ENCODE measurements around the gene TRIM65. TPM values are rescaled to one million over a fixed set of nuclear protein-coding genes. Genes with fewer than 3 reads are reported as not detected.
A peak's percentile ranks its signal among the peaks of the same experiment; 100 is the strongest.

TRIM65 gene
- total and polyA plus RNA-seq, 2 of the 13 experiments (the other 11 are each of a cell fraction or from before 2014, with no cell fraction given): 10.3 to 22.4 TPM

DNA sequence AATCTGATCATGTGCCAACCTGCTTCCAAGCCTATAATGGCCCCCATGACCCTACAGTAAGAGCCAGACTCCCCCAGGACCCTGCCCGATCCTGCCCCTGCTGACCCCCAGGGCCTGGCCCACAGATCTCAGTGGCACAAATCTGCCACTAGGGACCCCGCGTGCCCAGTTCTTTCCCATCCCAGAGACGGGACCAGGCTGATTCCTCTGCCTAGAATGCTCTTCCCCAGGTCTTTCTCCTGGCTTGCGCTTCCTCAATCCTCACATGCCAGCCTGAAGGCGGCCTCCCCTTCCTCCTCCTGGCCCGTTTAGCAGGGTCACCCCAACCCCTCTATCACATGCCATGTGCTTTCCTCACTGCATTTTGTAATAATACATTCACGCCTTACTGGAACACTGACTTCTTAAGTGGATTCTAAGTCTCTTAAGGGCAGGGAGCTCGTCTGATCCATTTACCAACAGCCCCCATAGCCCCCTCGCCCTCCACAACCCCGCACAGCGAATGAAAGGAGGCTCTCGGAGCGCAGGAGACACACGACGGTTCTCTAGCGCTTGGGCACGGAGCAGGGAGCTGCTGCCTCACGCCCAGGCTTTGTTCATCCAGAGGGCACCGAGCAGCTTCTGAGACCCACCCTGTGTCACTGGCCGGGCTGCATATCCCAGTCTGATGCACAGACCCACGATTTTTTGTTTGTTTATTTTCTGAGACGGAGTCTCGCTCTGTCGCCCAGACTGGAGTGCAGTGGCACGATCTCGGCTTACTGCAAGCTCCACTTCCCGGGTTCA is 1.2 kb downstream of the TRIM65 start (continued):
- TF ChIP-seq MTF2 (CRISPR knock-in tag; IDR thresholded peaks at IDR 0.05; ENCODE audit: borderline replicate concordance): 0 out of 2 replicates have a peak, but pooled peaks have one; percentile 20
- TF ChIP-seq, protein P1, sequence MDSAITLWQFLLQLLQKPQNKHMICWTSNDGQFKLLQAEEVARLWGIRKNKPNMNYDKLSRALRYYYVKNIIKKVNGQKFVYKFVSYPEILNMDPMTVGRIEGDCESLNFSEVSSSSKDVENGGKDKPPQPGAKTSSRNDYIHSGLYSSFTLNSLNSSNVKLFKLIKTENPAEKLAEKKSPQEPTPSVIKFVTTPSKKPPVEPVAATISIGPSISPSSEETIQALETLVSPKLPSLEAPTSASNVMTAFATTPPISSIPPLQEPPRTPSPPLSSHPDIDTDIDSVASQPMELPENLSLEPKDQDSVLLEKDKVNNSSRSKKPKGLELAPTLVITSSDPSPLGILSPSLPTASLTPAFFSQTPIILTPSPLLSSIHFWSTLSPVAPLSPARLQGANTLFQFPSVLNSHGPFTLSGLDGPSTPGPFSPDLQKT (CRISPR knock-in tag; IDR thresholded peaks at IDR 0.05; ENCODE audit: borderline replicate concordance): no peak
- peak; percentile 34; the same call in 1 of the 2 replicates for TF ChIP-seq ZSCAN22 (CRISPR knock-in tag; IDR thresholded peaks at IDR 0.05)
- TF ChIP-seq AGO1 (IDR thresholded peaks at IDR 0.05; ENCODE audit: low read depth, low read length, poor library complexity, severe bottlenecking): peak; percentile 19
- TF ChIP-seq, protein P2, sequence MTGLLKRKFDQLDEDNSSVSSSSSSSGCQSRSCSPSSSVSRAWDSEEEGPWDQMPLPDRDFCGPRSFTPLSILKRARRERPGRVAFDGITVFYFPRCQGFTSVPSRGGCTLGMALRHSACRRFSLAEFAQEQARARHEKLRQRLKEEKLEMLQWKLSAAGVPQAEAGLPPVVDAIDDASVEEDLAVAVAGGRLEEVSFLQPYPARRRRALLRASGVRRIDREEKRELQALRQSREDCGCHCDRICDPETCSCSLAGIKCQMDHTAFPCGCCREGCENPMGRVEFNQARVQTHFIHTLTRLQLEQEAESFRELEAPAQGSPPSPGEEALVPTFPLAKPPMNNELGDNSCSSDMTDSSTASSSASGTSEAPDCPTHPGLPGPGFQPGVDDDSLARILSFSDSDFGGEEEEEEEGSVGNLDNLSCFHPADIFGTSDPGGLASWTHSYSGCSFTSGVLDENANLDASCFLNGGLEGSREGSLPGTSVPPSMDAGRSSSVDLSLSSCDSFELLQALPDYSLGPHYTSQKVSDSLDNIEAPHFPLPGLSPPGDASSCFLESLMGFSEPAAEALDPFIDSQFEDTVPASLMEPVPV (CRISPR knock-in tag; IDR thresholded peaks at IDR 0.05): 0 out of 2 replicates have a peak, but pooled peaks have one; percentile 28
- no peak for TF ChIP-seq NFE2L2 (IDR thresholded peaks at IDR 0.05; ENCODE audit: low read length)
- TF ChIP-seq HNRNPLL (IDR thresholded peaks at IDR 0.05; ENCODE audit: low read depth, low read length, poor library complexity, severe bottlenecking): no peak
- 0 out of 2 replicates have a peak, but pooled peaks have one; percentile 5 for TF ChIP-seq THAP11 (CRISPR knock-in tag; IDR thresholded peaks at IDR 0.05)
- TF ChIP-seq, protein P3, sequence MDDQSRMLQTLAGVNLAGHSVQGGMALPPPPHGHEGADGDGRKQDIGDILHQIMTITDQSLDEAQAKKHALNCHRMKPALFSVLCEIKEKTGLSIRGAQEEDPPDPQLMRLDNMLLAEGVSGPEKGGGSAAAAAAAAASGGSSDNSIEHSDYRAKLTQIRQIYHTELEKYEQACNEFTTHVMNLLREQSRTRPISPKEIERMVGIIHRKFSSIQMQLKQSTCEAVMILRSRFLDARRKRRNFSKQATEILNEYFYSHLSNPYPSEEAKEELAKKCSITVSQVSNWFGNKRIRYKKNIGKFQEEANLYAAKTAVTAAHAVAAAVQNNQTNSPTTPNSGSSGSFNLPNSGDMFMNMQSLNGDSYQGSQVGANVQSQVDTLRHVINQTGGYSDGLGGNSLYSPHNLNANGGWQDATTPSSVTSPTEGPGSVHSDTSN (CRISPR knock-in tag; IDR thresholded peaks at IDR 0.05; ENCODE audit: borderline replicate concordance): no peak
- TF ChIP-seq NCOA2 (CRISPR knock-in tag; IDR thresholded peaks at IDR 0.05): no peak
- TF ChIP-seq, protein P4, sequence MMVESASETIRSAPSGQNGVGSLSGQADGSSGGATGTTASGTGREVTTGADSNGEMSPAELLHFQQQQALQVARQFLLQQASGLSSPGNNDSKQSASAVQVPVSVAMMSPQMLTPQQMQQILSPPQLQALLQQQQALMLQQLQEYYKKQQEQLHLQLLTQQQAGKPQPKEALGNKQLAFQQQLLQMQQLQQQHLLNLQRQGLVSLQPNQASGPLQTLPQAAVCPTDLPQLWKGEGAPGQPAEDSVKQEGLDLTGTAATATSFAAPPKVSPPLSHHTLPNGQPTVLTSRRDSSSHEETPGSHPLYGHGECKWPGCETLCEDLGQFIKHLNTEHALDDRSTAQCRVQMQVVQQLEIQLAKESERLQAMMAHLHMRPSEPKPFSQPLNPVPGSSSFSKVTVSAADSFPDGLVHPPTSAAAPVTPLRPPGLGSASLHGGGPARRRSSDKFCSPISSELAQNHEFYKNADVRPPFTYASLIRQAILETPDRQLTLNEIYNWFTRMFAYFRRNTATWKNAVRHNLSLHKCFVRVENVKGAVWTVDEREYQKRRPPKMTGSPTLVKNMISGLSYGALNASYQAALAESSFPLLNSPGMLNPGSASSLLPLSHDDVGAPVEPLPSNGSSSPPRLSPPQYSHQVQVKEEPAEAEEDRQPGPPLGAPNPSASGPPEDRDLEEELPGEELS (CRISPR knock-in tag; IDR thresholded peaks at IDR 0.05): no peak
- TF ChIP-seq KDM3A (CRISPR knock-in tag; IDR thresholded peaks at IDR 0.05; ENCODE audit: low read depth): 0 out of 2 replicates have a peak, but pooled peaks have one; percentile 3
- TF ChIP-seq ZNF441 (CRISPR knock-in tag; IDR thresholded peaks at IDR 0.05; ENCODE audit: borderline replicate concordance): peak; percentile 99
- TF ChIP-seq, protein P5, sequence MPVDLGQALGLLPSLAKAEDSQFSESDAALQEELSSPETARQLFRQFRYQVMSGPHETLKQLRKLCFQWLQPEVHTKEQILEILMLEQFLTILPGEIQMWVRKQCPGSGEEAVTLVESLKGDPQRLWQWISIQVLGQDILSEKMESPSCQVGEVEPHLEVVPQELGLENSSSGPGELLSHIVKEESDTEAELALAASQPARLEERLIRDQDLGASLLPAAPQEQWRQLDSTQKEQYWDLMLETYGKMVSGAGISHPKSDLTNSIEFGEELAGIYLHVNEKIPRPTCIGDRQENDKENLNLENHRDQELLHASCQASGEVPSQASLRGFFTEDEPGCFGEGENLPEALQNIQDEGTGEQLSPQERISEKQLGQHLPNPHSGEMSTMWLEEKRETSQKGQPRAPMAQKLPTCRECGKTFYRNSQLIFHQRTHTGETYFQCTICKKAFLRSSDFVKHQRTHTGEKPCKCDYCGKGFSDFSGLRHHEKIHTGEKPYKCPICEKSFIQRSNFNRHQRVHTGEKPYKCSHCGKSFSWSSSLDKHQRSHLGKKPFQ (CRISPR knock-in tag; IDR thresholded peaks at IDR 0.05; ENCODE audit: insufficient replicate concordance): peak; percentile 2
- no peak for TF ChIP-seq SIN3B (IDR thresholded peaks at IDR 0.05; ENCODE audit: low read length)
- TF ChIP-seq ZNF446 (CRISPR knock-in tag; IDR thresholded peaks at IDR 0.05): peak; percentile 61; the same call in 1 of the 2 replicates
- TF ChIP-seq HDAC2 (CRISPR knock-in tag; IDR thresholded peaks at IDR 0.05): peak; percentile 21
- 0 out of 4 replicates have a peak, but pooled peaks of 1 of the 2 experiments have one; percentile 14 for TF ChIP-seq NR2F1 (CRISPR knock-in tag; IDR thresholded peaks at IDR 0.05)
- no peak for TF ChIP-seq IRX3 (CRISPR knock-in tag; IDR thresholded peaks at IDR 0.05; ENCODE audit: borderline replicate concordance, low read depth)
- 0 out of 2 replicates have a peak, but pooled peaks have one; percentile 48 for TF ChIP-seq ZNF788 (CRISPR knock-in tag; IDR thresholded peaks at IDR 0.05; ENCODE audit: borderline replicate concordance)

Measured in HepG2 (cell line).